Ishikawa (cell line): ENCODE measurements around the gene CSPG5.
A peak's percentile ranks its signal among the peaks of the same experiment; 100 is the strongest.

Source experiments
- CEBPB ChIP-seq: IDR thresholded peaks from 2 replicates; pipeline ENCODE4 v1.6.1; 2012
- CREB1 ChIP-seq: IDR thresholded peaks from 2 replicates; pipeline ENCODE4 v1.6.1; 2012; ENCODE audit warnings: low read depth
- EGR1 ChIP-seq: IDR thresholded peaks from 2 replicates; pipeline ENCODE4 v1.6.1; 2012
- EP300 ChIP-seq: IDR thresholded peaks from 2 replicates; pipeline ENCODE4 v1.6.1; 2012; ENCODE audit warnings: borderline replicate concordance
- FOXM1 ChIP-seq: IDR thresholded peaks from 2 replicates; pipeline ENCODE4 v1.6.1; 2012; ENCODE audit warnings: low read depth, borderline replicate concordance
- MAX ChIP-seq: IDR thresholded peaks from 2 replicates; pipeline ENCODE4 v1.6.1; 2012
- NFIC ChIP-seq: IDR thresholded peaks from 2 replicates; pipeline ENCODE4 v1.6.1; 2012
- RAD21 ChIP-seq: IDR thresholded peaks from 2 replicates; pipeline ENCODE4 v1.6.1; 2012; ENCODE audit warnings: low read depth
- REST ChIP-seq: IDR thresholded peaks from 2 replicates; pipeline ENCODE4 v1.6.1; 2012; ENCODE audit warnings: low read depth, mild to moderate bottlenecking
- TAF1 ChIP-seq: IDR thresholded peaks from 2 replicates; pipeline ENCODE4 v1.6.1; 2012; ENCODE audit warnings: low read depth, mild to moderate bottlenecking
- TCF12 ChIP-seq: IDR thresholded peaks from 2 replicates; pipeline ENCODE4 v1.6.1; 2012; ENCODE audit warnings: low read depth
- TEAD4 ChIP-seq: IDR thresholded peaks from 2 replicates; pipeline ENCODE4 v1.6.1; 2012
- USF1 ChIP-seq: IDR thresholded peaks from 2 replicates; pipeline ENCODE4 v1.6.1; 2012
- YY1 ChIP-seq: IDR thresholded peaks from 2 replicates; pipeline ENCODE4 v1.6.1; 2012; ENCODE audit warnings: low read depth
- ZBTB7A ChIP-seq: IDR thresholded peaks from 2 replicates; pipeline ENCODE4 v1.6.1; 2012; ENCODE audit warnings: low read depth

CSPG5 gene

GRCh38 chr3:47578691-47579632 is at the start of gene CSPG5:
Gene CSPG5 (minus strand): TSS chr3:47578865. CDS start chr3:47578693, 172 bp downstream.
- peak; percentile 37; the same call in 1 of the 2 replicates for TF ChIP-seq TCF12
- 0 out of 2 replicates have a peak, but pooled peaks have one; percentile 30 for TF ChIP-seq NFIC
- TF ChIP-seq TAF1, result peak; percentile 55; the same call in 1 of the 2 replicates
- no peak for TF ChIP-seq TEAD4
- TF ChIP-seq FOXM1, result no peak
- no peak for TF ChIP-seq YY1
- peak; percentile 75 for TF ChIP-seq MAX
- TF ChIP-seq CEBPB, result no peak
- peak; percentile 83; the same call in 1 of the 2 replicates for TF ChIP-seq ZBTB7A

- TF ChIP-seq TCF12, result no peak
- no peak for TF ChIP-seq CREB1
- no peak for TF ChIP-seq TEAD4
- TF ChIP-seq CEBPB, result no peak
- TF ChIP-seq ZBTB7A, result no peak
- no peak for TF ChIP-seq NFIC
- TF ChIP-seq TAF1, result no peak
- TF ChIP-seq USF1, result no peak
- no peak for TF ChIP-seq EP300
- no peak for TF ChIP-seq FOXM1
- no peak for TF ChIP-seq EGR1
- TF ChIP-seq RAD21, result no peak
- no peak for TF ChIP-seq YY1
- TF ChIP-seq MAX, result no peak
- no peak for TF ChIP-seq REST
These were observed 49.8 kb upstream of the CSPG5 start for GRCh38 chr3:47628426-47628825.

- TF ChIP-seq EP300 (no peak), REST (no peak), CREB1 (no peak), YY1 (no peak), NFIC (no peak), CEBPB (no peak), TAF1 (no peak), EGR1 (no peak), TCF12 (no peak), RAD21 (no peak), FOXM1 (no peak), MAX (no peak), USF1 (no peak), ZBTB7A (no peak), TEAD4 (no peak)
These were observed 44.2 kb upstream of the CSPG5 start for GRCh38 chr3:47622671-47623461.

- TF ChIP-seq MAX (no peak), USF1 (no peak), EP300 (no peak), NFIC (no peak)
These were observed 38.7 kb upstream of the CSPG5 start for GRCh38 chr3:47617086-47618010.
